CD4-positive, alpha-beta T cell treated with Interleukin-15 for 1 hour (primary cell): ENCODE measurements around the gene SGK1.

Experiments used
- DNase-seq: peaks from one replicate; pipeline ENCODE4 v3.0.0-alpha.2; 2020

SGK1 gene

DNA sequence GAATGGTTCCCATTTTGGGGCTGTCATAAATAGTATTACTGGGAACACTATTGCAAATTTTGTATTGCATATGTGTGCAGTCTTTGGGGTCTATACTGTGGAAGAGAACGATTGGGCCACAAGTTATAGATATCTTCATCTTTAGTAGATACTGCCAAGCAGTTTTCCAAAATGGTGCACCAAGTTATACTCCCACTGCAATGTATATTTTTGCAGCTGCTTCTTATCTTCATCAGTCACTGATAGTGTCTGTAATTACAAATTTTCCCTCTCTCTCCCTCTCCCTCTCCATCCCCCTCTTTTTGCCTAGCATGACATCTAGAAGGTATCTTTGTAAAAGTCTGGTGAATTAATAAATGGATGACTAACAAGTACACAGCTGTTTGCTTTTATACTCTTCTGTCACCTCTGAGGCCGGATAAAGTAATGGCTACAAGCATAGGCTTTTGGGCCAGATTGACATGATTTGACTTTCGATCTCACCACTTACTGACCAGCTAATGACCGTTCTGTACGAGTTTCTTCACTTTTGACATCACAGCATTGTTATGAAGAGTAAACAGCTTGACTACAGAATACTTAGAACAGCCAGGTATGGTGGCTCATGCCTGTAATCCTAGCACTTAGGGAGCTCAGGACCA lies 152.2 kb downstream of the SGK1 start:
- DNase-seq: no peak

DNA sequence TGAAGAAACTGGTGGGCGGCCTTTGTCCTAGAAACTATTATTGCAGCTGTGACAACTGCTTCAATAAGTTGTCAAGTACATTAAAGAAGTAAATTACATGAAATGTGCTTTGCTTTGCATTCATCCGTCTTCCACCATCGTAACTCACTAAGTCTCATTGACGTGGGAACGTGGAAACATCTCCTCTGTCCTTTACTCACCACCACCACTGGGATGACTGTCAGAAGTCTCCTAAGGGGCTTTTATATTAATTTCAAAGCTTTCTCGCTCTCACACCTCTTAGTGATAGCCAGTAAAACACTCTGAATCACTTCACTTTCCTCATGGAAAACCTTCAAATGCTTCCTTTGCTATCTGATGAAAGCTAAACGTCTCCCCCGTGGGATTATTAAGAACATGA lies 153.6 kb downstream of the SGK1 start:
- no peak for DNase-seq

DNA sequence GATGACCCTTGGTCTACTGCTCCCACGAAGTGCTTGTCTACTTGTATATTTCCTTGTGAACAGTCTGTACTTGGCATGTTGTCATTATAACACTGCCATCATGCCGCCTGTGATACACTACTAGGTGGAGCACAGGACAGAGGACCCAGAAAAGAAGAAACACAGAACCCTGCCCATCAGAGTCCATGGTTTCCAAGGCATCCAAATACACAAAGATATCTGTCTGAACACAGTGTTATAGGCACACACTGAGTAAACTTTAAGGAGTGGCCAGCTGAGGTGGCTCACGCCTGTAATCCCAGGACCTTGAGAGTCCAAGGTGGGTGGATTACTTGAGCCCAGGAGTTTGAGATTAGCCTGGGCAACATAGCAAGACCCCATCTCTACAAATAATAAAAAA lies 155.0 kb downstream of the SGK1 start:
- DNase-seq: no peak

GRCh38 chr6:134161041-134161440 lies 156.9 kb downstream of the SGK1 start:
- DNase-seq: no peak

DNA sequence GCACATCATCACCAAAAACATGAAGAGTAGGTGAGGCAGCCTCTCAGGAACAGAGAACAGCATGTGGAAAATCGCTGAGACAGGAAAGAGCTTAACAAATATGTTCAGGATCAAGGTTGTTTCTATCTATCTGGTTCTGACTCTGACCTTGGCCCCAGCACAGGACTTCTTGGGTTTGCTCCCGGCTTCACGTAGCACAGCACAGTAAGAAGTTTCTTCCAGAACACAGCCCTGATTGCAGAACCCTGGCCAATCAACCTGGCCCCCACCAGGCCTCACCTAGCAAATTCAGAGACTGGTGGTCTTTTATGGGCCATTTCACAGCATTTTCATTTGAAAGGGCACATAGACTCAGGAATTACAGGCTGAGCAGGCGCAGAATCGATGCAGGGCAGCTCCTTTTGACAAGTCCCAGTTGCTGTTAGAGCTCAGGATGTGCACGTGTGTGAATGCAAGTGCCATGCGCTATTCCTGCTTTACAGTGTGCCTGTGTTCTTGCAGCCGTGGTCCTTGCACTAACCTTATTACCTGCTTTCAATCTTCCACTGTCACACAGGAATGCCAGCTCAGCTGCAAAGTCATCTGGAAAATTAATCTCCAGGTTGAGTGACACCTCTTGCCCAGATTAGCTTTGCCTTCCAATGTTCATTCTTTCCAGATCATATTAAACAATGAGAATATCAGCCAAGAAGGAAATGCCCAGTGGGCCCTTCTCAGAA lies 165.0 kb downstream of the SGK1 start:
- DNase-seq: no peak

- DNase-seq: no peak
These were observed 169.3 kb downstream of the SGK1 start for GRCh38 chr6:134148566-134148965.

- no peak for DNase-seq
These were observed 170.8 kb downstream of the SGK1 start for GRCh38 chr6:134147034-134147533.

- DNase-seq: no peak
These were observed 171.5 kb downstream of the SGK1 start for GRCh38 chr6:134146268-134147033.

- DNase-seq: no peak
These were observed 172.1 kb downstream of the SGK1 start for GRCh38 chr6:134145786-134146185.

- no peak for DNase-seq
These were observed 179.5 kb downstream of the SGK1 start for GRCh38 chr6:134138226-134138975.

DNA sequence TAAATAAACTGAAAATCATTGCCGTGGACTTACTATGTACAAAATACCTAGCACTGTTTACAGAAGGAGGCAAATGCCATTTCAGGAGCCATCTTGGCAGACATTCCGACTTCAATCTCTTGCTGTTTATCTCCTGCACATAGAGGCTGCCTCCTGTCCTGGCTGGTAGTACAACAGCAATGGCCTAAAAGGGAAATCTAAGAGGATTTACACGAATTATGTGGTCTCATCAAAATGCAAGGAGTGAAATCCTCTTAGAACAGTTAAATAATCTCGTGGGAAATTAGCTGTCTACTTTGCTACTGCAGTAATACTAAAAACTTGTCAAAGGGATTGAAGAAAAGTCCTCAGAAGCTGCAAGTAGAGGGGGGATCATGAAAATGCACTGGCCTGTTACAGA lies 183.3 kb downstream of the SGK1 start:
- no peak for DNase-seq

DNA sequence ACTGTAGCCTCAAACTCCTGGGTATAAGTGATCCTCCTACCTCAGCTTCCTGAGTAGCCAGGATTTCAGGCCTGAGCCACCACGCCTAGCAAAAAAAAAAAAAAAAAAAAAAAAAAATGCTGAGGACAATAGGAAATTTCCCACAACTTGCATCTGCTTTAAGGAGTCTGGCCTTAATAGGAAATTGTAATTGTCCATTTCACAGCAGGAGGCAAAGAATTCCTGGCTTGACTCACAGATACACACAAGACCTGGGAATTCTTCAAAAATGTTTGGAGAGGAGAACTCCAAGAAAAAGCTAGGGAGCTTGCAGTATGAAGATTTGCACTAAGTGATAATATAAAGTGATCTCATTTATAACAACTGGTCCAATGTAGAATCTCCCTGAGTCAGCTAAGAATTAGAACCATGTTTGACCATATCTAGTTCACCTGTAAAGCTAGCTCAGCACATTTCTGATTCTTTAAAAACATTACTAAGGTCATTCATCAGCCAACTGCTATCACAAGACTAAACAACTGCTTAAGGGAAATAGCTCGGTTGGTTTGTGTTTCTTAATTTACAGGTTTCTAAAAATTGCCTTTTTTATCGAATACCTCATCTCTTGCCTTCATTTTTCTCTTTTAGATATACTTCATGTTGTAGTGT lies 185.3 kb downstream of the SGK1 start:
- no peak for DNase-seq

- DNase-seq: no peak
These were observed 186.3 kb downstream of the SGK1 start for GRCh38 chr6:134131530-134132139.

GRCh38 chr6:134128146-134128545 lies 189.8 kb downstream of the SGK1 start:
- DNase-seq: no peak

DNA sequence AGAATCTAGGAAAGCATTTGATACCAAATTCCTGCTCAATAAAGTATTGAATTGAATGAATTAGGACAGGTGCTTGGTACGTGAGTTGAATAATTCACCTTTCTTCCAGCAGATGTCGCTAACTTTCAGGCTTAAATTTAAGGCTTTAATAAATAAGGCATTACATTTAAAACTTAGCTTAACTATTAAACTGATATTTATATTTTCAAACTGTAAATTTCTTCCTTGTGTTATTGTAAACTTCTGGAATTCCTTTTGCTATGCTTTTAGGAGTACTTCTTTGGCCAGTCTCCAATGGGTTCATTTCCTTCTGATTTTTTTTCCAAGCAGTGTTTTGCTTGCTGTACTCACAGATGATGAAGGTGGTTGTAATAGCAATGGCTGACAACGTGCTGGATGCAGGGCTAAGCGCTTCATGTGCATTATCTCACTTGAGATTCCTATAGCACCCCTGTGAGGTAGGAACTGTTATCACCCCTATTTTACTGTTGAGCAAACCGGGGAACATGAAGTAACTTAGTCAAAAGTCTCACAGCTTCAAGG lies 194.2 kb downstream of the SGK1 start:
- DNase-seq: no peak

- DNase-seq: no peak
These were observed 195.1 kb downstream of the SGK1 start for GRCh38 chr6:134122775-134123174.

GRCh38 chr6:134119486-134119885 lies 198.4 kb downstream of the SGK1 start:
- no peak for DNase-seq
